Adipose tissue (tissue), 3 donors: Measurements from ENCODE around the gene SSX4. TPM values are rescaled to one million over a fixed set of nuclear protein-coding genes. Genes with fewer than 3 reads are reported as not detected.
"Not testable (repeated sequence)": the region's sequence is repeated elsewhere in the genome, so short reads cannot be mapped to it uniquely, and the experiment has no call there.

Source experiments
- H3K27ac ChIP-seq: one replicate; pipeline ENCODE4 v1.5.1; 2013; ENCODE audit warnings: low read depth, low read length
- WGBS, 3 donors: extraction: QIAGEN DNeasy Blood & Tissue Kit; methylation state at CpG; one replicate each; pipeline ENCODE4 v1.1.7; 2013; 5-methylcytosine and 5-hydroxymethylcytosine counted together
- polyA plus RNA-seq, 3 donors: library from polyadenylated mRNA; stranded (reverse); fragments of 200-250 nt; gene quantifications; one replicate each; pipeline ENCODE4 v1.2.3, GENCODE V29; 2013
- donor health status: healthy with polysubstance abuse.
- donor health status: Bipolar disorder and iron deficiency.
- donor health status: healthy.

The SSX4 gene, protein sequence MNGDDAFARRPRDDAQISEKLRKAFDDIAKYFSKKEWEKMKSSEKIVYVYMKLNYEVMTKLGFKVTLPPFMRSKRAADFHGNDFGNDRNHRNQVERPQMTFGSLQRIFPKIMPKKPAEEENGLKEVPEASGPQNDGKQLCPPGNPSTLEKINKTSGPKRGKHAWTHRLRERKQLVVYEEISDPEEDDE
- polyA plus RNA-seq: not detected

DNA sequence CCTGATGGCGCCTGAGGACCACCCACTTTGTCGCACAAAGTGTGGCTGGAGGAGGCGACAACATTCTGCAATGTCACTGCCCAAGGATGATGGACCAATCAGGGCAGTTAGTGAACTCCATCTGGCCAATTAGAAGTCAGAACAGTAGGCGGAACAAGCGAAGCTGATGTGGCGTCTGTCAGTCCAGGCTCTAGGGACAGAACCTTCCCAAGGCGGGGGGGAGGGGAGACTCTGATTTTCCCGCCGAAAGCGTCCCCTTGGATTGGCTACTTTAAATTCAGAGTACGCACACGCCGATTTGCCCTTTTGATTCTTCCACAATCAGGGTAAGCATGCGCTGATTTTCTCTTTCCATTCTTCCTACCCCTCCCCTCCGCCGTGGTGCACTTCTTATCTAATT, at the start of gene SSX4:
Gene SSX4, plus strand, starts transcription at position 301 of the 400 bp plus-strand sequence. CDS start 515 bp downstream, outside the sequence.
- WGBS, 3 donors: no CpG with 5 or more reads among the region's 16 CpGs

DNA sequence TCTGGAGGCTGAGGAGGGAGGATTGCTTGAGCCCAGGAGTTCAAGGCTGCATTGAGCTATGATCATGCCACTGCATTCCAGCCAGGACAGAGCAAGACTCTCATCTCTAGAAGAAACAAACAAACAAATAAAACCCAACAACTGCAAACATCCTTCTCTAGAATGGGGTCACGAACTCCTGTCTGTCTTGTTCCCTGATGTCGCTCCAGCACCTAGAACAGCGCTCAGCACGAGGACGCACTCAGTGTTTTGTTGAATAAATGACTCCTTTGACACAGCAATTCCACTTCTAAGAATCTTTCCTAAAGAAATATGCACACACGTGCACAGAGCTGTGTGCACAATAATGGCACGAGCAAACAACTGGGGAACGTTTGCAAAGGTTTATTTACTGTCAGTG, 37.3 kb upstream of the SSX4 start:
- 27 to 58% (median 43%) methylated on average over 8 of the region's 8 CpGs for WGBS, 3 donors
- not testable (repeated sequence) for H3K27ac ChIP-seq

More for the DNA sequence above, at the start of gene SSX4:
- not testable (repeated sequence) for H3K27ac ChIP-seq

DNA sequence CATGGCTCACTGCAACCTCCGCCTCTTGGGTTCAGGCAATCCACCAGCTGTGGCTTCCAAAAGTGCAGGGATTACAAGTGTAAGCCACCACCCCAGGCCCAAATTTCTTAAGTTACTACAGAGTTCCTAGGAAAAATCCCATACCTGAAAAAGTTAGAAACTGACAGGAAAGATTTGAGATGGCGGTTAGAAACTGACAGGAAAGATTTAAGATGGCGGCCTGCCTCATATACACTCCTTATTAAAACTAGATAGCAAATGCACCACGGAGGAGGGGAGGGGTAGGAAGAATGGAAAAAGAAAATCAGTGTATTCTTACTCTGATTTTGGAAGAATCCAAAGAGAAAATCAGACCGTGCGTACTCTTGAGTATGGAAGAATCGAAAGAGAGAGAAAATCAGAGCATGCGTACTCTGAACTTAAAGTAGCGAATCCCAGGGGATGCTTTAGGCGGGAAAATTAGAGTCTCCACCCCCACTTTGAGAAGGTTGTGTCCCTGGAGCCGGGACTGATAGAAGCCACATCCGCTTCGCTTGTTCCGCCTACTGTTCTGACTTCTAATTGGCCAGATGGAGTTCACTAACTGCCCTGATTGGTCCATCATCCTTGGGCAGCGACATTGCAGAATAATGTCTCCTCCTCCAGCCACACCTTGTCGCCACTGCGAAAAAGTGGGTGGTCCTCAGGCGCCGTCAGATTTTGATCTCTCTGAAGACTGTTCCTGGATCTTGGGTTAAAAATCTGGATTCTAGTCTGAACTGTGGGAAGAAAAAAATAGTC, 26.8 kb upstream of the SSX4 start, which contains the start of gene SSX3:
Gene SSX3, minus strand, starts transcription at position 389 of the 780 bp plus-strand sequence. CDS start 1,454 bp downstream, outside the sequence.
- WGBS, 3 donors: 89 to 94% (median 93%) methylated on average over 14 to 19 of the region's 19 CpGs
- not testable (repeated sequence) for H3K27ac ChIP-seq

DNA sequence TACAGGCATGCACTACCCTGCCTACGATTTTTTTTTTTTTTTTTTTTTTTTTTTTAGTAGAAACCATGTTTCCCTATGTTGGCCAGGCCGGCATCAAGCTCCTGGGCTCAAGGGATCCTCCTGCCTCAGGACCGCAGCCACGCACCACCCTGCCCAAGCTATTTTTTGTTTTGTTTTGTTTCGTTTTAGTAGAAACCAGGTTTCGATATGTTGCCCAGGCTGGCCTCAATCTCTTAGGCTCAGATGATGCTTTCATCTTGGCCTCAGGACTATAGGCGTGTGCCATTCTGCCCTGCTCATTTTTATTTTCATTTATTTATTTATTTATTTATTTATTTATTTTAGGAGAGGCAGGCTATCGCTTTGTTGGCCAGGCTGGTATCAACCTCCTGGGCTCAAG, 25.7 kb upstream of the SSX4 start:
- WGBS, 3 donors: 92 to 98% (median 93%) methylated on average over 8 of the region's 8 CpGs

DNA sequence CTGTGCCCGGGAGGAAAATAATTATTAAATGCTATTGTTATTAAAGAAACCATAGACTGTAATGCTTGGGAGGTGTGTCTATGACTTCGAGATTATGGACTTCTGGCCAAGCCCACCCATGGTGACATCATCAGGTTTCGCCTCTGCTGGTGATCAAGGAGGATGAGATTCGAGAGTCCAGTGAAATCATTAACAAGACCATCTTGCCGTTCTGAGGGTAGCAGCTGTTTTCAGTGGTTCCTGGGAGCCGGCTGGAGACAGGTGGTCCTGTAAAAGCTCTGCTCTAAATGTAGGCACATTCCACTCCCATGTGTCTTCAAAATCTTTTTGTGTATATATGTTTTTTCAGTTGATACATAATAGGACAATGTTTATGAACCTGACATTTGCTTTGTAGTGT, 24.1 kb upstream of the SSX4 start:
- 63 to 68% (median 64%) methylated on average over 3 to 6 of the region's 6 CpGs for WGBS, 3 donors
- not testable (repeated sequence) for H3K27ac ChIP-seq

More for the DNA sequence above, 25.7 kb upstream of the SSX4 start:
- H3K27ac ChIP-seq: no peak overlapping the region

DNA sequence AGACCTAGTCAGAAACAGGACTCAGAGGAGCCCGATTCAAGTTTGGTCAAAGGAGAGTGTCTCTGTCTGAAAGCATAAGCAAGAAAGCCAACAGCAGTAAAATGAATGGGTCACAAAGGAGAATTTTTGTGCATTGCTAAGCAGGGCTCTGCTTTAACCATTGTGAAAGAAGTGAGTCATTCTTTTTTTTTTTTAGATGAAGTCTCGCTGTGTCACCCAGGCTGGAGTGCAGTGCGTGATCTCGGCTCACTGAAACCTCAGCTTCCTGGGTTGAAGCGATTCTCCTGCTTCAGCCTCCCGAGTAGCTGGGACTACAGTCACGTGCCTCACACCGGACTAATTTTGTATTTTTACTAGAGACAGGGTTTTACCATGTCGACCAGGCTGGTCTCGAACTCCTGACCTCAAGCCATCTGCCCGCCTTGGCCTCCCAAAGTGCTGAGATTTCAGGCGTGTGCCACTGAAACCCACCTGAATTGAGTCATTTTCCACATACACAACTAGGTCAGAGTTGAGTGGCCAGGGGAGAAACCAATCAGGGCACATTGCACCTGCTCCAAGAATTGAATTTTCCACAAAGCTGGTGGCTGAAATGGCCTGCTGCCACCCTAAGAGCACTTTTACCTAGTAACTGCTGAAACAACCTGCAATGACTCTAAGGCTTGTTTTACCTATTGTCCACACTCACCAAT, 15.5 kb upstream of the SSX4 start:
- WGBS, 3 donors: no CpG with 5 or more reads among the region's 12 CpGs
- not testable (repeated sequence) for H3K27ac ChIP-seq

DNA sequence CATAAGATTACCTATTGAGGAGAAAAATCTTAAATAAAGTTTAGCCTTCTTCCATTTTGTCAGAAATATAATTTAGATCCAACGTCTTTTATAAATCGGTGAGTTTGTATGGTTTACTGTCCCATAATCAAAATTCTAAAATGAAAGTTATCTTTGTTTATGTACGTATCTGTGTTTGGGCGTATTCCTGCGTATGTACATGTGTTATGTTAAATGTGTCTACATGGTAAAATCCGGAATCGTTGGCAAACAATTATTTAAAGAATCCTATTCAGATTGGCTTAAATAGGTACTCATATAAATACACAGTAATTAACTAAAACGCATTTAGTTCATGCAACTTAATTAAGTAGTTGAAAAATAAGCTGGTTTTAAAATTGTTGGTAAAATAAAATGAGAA, 12.9 kb upstream of the SSX4 start:
- H3K27ac ChIP-seq: not testable (repeated sequence)
- no CpG with 5 or more reads among the region's 8 CpGs for WGBS, 3 donors

DNA sequence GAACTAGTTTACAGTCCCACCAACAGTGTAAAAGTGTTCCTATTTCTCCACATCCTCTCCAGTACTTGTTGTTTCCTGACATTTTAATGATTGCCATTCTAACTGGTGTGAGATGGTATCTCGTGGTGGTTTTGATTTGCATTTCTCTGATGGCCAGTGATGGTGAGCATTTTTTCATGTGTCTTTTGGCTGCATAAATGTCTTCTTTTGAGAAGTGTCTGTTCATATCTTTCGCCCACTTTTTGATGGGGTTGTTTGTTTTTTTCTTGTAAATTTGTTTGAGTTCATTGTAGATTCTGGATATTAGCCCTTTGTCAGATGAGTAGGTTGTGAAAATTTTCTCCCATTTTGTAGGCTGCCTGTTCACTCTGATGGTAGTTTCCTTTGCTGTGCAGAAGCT, 13.6 kb downstream of the SSX4 start:
- H3K27ac ChIP-seq: not testable (repeated sequence)
- WGBS, 3 donors: 71 to 100% (median 88%) methylated on average over 1 of the region's 2 CpGs

DNA sequence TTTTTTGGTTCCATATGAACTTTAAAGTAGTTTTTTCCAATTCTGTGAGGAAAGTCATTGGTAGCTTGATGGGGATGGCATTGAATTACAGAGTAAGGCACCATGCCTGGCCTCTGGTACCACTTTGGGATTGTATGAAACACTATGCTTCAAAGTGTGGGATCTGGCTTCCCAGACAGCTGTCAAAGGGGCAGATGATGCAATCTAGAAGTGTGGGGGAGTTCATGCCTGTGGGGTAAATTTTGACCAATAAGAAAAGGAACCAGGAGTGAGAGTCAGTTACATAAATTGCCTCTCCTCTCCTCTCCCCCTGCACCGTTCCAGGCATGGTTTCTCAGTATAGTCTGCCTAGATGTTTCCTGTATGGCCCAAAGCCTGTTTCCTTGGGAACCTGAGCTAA, 14.5 kb downstream of the SSX4 start:
- WGBS, 3 donors: 13 to 43% (median 18%) methylated on average over 1 of the region's 1 CpG
- not testable (repeated sequence) for H3K27ac ChIP-seq

DNA sequence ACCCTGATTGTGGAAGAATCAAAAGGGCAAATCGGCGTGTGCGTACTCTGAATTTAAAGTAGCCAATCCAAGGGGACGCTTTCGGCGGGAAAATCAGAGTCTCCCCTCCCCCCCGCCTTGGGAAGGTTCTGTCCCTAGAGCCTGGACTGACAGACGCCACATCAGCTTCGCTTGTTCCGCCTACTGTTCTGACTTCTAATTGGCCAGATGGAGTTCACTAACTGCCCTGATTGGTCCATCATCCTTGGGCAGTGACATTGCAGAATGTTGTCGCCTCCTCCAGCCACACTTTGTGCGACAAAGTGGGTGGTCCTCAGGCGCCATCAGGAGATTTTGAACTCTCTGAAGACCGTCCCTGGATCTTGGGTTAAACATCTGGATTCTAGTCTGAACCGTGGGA, 28.5 kb downstream of the SSX4 start, which contains the start of gene SSX4B:
Gene SSX4B, minus strand, starts transcription at position 101 of the 400 bp plus-strand sequence. CDS start 588 bp downstream, outside the sequence.
- WGBS, 3 donors: no CpG with 5 or more reads among the region's 15 CpGs
- not testable (repeated sequence) for H3K27ac ChIP-seq

DNA sequence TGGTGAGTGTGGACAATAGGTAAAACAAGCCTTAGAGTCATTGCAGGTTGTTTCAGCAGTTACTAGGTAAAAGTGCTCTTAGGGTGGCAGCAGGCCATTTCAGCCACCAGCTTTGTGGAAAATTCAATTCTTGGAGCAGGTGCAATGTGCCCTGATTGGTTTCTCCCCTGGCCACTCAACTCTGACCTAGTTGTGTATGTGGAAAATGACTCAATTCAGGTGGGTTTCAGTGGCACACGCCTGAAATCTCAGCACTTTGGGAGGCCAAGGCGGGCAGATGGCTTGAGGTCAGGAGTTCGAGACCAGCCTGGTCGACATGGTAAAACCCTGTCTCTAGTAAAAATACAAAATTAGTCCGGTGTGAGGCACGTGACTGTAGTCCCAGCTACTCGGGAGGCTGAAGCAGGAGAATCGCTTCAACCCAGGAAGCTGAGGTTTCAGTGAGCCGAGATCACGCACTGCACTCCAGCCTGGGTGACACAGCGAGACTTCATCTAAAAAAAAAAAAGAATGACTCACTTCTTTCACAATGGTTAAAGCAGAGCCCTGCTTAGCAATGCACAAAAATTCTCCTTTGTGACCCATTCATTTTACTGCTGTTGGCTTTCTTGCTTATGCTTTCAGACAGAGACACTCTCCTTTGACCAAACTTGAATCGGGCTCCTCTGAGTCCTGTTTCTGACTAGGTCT, 43.8 kb downstream of the SSX4 start:
- WGBS, 3 donors: no CpG with 5 or more reads among the region's 12 CpGs

DNA sequence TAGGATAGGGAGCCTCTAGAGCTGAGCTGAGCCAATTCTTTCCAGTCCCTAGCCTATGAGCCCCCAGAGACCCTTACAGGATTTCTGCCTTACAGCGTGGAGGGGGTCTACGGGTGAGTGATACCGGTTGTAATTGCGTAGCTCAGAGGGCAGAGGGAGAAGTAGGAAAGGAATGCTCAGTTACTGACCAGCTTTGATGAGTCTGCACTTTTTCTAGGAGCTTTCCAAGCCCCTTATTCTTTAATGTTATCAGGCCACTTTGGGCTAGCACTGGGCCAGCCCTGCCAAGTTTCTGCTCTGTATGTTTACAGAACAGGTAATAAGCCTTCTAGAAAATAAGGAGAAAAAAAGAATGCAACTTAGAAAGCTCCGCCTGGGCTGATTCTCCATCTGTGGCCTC, 46.3 kb downstream of the SSX4 start:
- WGBS, 3 donors: 51 to 66% (median 51%) methylated on average over 5 of the region's 5 CpGs

More for the DNA sequence above, 43.8 kb downstream of the SSX4 start:
- H3K27ac ChIP-seq: not testable (repeated sequence)

DNA sequence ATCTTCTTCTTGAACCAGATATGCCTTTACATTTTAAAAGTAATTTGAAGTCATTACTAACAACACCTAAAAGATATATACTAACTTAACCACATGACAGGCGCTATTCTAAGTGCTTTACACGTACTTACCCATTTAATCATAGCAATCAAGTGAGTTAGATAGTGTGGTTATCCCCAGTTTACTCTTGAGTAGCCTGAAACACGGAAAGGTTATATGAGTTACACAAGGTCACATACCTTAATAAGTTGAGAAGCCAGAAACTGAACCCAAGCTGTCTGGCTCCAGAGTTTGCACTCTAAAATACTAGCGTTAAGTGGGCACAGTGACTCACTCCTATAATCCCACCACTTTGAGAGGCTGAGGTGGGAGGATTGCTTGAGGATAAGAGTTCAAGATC, 46.8 kb downstream of the SSX4 start:
- H3K27ac ChIP-seq: not testable (repeated sequence)
- WGBS, 3 donors: 61 to 66% (median 63%) methylated on average over 4 of the region's 4 CpGs

More for the DNA sequence above, 46.3 kb downstream of the SSX4 start:
- H3K27ac ChIP-seq: not testable (repeated sequence)

DNA sequence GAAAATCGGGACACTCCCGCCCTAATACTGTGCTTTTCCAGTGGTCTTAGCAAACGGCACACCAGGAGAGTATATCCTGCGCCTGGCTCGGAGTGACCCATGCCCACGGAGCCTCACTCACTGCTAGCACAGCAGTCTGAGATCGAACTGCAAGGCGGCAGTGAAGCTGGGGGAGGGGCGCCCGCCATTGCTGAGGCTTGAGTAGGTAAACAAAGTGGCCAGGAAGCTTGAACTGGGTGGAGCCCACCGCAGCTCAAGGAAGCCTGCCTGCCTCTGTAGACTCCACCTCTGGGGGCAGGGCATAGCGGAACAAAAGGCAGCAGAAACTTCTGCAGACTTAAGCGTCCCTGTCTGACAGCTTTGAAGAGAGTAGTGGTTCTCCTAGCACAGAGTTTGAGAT, 50.4 kb downstream of the SSX4 start:
- WGBS, 3 donors: 79 to 89% (median 80%) methylated on average over 9 to 13 of the region's 13 CpGs
- H3K27ac ChIP-seq: not testable (repeated sequence)

Other genes with a start within 250 kb of the SSX4 start
- gene SSX5, start 186.7 kb upstream of the SSX4 start, polyA plus RNA-seq: not detected
- gene SSX1, start 128.1 kb upstream of the SSX4 start, polyA plus RNA-seq: not detected
- not detected for gene SSX3, start 26.8 kb upstream of the SSX4 start, polyA plus RNA-seq
- gene SSX4B, start 28.4 kb downstream of the SSX4 start, polyA plus RNA-seq: not detected
- 100 to 1,000 TPM in 1 of 3 donors, 1 to 10 TPM in 2; 4.3 to 222 (median 6.5) TPM for gene SLC38A5, start 86.7 kb downstream of the SSX4 start, polyA plus RNA-seq
- gene FTSJ1, start 92.7 kb downstream of the SSX4 start, polyA plus RNA-seq: 10 to 100 TPM; 22.3 to 43.7 (median 30.7) TPM
- gene PORCN, start 125.5 kb downstream of the SSX4 start, polyA plus RNA-seq: 1 to 10 TPM; 4.8 to 9.2 (median 5.6) TPM
- 10 to 100 TPM; 35.9 to 47.2 (median 38.4) TPM for gene EBP, start 138.3 kb downstream of the SSX4 start, polyA plus RNA-seq
- gene TBC1D25, start 156.2 kb downstream of the SSX4 start, polyA plus RNA-seq: 10 to 100 TPM in 1 of 3 donors, 1 to 10 TPM in 2; 5.5 to 11.7 (median 7.6) TPM
- 100 to 1,000 TPM; 121 to 291 (median 164) TPM for gene RBM3, start 190.9 kb downstream of the SSX4 start, polyA plus RNA-seq
- gene WDR13, start 214.0 kb downstream of the SSX4 start, polyA plus RNA-seq: 100 to 1,000 TPM; 143 to 172 (median 170) TPM